Cardiac muscle cell (in vitro differentiated cells and primary cell): ENCODE data around the gene HES5. TPM values are rescaled to one million over a fixed set of nuclear protein-coding genes. Genes with fewer than 3 reads are reported as not detected.
A peak's percentile ranks its signal among the peaks of the same experiment; 100 is the strongest.

Source experiments
- DNase-seq, 2 donors: peaks; one replicate each; pipeline versions ENCODE4 v3.0.0 to v3.0.0-alpha.2; 2010 to 2017; ENCODE audit warnings: low read depth in 1 of 2, low spot score in 1 of 2
- H3K27ac ChIP-seq: fragments of 200-600 bp; sonication (generic); 2 replicates; pipeline ENCODE4 v1.5.1; 2016
- H3K27me3 ChIP-seq: fragments of 200-600 bp; sonication (generic); 2 replicates; pipeline ENCODE4 v1.6.0; 2016; ENCODE audit warnings: control low read depth
- H3K36me3 ChIP-seq: fragments of 200-600 bp; sonication (generic); 2 replicates; pipeline ENCODE4 v1.5.1; 2016; ENCODE audit warnings: control low read depth
- H3K4me1 ChIP-seq: fragments of 200-600 bp; sonication (generic); 2 replicates; pipeline ENCODE4 v1.8.1; 2017; ENCODE audit warnings: low read depth, mild to moderate bottlenecking, mixed run types
- H3K4me3 ChIP-seq: fragments of 200-600 bp; sonication (generic); 2 replicates; pipeline ENCODE4 v1.5.1; 2016; ENCODE audit warnings: mild to moderate bottlenecking
- H3K9me3 ChIP-seq: fragments of 200-600 bp; sonication (generic); 2 replicates; pipeline ENCODE4 v1.5.1; 2017; ENCODE audit warnings: low read depth, mild to moderate bottlenecking, control low read depth
- polyA plus RNA-seq: library from polyadenylated mRNA; unstranded; fragments of >200 nt; fragmentation: Nextera tagmentation; extraction: Ambion mirVana; gene quantifications from 2 replicates; pipeline ENCODE4 v1.2.1, GENCODE V29; 2016
- total RNA-seq: library from RNA; depleted of rRNA; stranded (reverse); fragments of >200 nt; gene quantifications from 2 replicates; pipeline ENCODE4 v1.2.3, GENCODE V29; 2016
- TF ChIP-seq, protein P1 (sequence below): IDR thresholded peaks from 2 replicates; pipeline ENCODE4 v1.5.1; 2012; ENCODE audit warnings: low read depth, mild to moderate bottlenecking, low read length

HES5 gene
- total and polyA plus RNA-seq, 2 experiments from 2014 or later = not detected

DNA sequence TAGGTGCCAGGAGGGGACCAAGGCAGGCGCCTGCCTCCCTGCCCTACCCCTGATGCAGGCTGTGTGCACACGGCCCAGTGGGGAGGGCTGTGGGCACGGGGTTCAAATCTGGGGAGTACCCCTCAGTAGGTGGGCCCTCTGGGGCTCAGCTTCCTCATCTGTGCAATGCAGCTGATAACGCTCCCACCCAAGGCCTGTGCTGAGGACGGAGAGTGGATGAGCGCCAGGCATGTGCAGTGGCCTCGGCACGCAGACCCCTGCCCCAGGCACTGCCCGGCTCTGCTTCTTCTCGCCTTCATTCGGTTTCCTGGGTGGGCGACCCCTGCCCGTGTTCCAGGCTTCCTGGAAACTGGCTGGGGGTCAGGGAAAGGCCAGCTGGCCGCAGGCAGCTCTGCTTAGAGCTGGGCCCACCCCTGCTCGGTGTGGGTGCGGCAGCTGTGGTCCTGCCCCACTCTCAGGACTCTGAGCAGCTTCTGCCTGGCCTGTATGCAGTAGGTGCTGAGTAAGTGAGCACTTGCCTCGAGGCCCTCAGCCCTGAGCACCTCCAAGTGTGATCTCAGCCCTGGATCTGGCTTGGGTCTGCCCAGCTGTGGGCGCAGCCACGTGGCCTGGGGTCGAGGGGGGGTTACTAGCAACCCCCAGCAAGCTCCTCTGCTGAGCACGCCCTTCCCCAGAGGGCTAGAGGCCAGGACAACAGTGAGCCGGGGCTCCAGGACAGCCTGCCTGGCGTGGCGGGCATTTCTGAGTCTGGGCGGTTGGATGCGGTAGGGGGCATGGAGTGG lies 14.2 kb upstream of the HES5 start:
- Histone ChIP-seq H3K4me3 (no peak overlapping the region), H3K36me3 (no peaks in the 10 kb centered on the region), H3K27me3 (peaks cover 11% of the 10 kb centered on the region), H3K4me1 (peaks cover 35% of the 10 kb centered on the region), H3K9me3 (no peaks in the 10 kb centered on the region), H3K27ac (peak overlapping the region; percentile 91)
- TF ChIP-seq, protein P1, sequence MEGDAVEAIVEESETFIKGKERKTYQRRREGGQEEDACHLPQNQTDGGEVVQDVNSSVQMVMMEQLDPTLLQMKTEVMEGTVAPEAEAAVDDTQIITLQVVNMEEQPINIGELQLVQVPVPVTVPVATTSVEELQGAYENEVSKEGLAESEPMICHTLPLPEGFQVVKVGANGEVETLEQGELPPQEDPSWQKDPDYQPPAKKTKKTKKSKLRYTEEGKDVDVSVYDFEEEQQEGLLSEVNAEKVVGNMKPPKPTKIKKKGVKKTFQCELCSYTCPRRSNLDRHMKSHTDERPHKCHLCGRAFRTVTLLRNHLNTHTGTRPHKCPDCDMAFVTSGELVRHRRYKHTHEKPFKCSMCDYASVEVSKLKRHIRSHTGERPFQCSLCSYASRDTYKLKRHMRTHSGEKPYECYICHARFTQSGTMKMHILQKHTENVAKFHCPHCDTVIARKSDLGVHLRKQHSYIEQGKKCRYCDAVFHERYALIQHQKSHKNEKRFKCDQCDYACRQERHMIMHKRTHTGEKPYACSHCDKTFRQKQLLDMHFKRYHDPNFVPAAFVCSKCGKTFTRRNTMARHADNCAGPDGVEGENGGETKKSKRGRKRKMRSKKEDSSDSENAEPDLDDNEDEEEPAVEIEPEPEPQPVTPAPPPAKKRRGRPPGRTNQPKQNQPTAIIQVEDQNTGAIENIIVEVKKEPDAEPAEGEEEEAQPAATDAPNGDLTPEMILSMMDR = no peak
- no peak for DNase-seq

GRCh38 chr1:2543543-2544092 lies 13.6 kb upstream of the HES5 start:
- TF ChIP-seq, protein P1 = no peak
- peak in 1 of 2 donors; percentile 46 for DNase-seq
- Histone ChIP-seq H3K36me3 (no peaks in the 10 kb centered on the region), H3K27me3 (peaks cover 15% of the 10 kb centered on the region), H3K9me3 (no peaks in the 10 kb centered on the region), H3K27ac (peak overlapping the region; percentile 91), H3K4me1 (peaks cover 35% of the 10 kb centered on the region), H3K4me3 (no peak overlapping the region)

- Histone ChIP-seq H3K36me3 (no peaks in the 10 kb centered on the region), H3K27me3 (peaks cover 25% of the 10 kb centered on the region), H3K9me3 (no peaks in the 10 kb centered on the region), H3K27ac (no peak overlapping the region), H3K4me1 (peaks cover 35% of the 10 kb centered on the region), H3K4me3 (no peak overlapping the region)
- TF ChIP-seq, protein P1 = no peak
- DNase-seq = no peak
Measured at GRCh38 chr1:2542246-2542915, 12.3 kb upstream of the HES5 start.

DNA sequence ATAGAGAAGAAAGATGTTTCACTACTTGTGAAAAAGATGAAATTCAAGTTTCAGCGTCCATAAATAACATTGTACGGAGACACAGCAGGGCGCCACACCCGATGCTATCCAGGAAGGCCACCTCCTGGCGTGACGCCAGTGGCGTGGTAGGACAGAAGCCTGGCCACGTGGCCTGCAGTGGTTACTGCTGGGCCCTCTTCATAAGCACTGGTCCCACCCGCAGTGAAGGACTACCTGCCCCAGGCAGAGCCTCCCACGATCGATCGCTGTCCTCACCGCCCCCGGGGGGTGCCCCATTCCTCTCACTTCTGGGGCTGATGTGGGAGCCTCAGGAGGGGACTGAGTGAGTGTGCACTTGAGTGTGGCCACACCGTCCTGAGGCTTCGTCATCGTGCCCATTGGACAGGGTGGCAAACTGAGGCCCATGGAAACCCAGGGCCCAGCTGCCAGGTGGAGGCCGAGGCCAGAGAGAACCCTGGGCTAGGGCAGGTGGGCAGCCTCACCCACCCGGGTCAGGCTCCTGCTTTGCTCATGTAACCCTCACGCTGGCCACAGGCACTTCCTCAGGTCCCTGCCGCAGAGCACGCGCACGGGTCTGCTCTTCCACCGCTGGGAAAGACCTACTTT lies 11.7 kb upstream of the HES5 start:
- peaks cover 33% of the 10 kb centered on the region for H3K4me1 ChIP-seq
- no peaks in the 10 kb centered on the region for H3K36me3 ChIP-seq
- H3K9me3 ChIP-seq = no peaks in the 10 kb centered on the region
- H3K4me3 ChIP-seq = no peak overlapping the region
- no peak for DNase-seq
- H3K27ac ChIP-seq = no peak overlapping the region
- TF ChIP-seq, protein P1 = no peak
- H3K27me3 ChIP-seq = peaks cover 31% of the 10 kb centered on the region

DNA sequence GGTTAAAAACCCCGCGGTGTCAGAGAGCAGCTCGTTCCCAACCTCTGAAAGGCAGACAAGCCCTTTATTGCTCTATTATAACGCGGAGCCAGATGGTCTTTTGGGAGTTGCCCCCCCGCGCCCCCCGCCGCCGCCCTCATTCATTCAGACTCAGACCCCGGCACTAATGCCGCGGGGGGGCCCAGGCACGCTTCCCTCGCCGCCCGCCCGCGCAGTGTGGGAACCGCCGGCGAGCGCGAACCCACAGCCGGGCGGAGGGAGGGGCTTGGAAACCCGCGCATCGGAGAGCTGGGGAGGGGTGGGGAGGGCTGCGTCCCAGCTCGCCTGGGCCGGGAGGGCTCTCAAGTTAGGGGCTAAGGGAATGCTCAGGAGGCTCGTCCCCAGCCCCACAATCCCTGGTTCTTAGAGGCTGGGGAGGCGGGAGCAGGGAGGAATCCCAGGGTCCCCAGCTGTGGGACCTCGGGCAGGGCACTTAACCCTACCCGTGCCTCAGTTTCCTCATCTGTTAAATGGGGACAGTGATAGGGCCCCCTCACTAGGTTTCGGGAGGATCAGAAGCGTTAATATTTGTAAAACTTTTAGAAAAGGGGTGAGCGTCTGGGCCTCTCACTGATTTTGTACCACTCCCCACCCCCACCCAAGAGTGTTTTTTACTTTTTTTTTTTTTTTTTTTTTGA lies 10.9 kb upstream of the HES5 start:
- no peaks in the 10 kb centered on the region for H3K9me3 ChIP-seq
- H3K36me3 ChIP-seq = no peaks in the 10 kb centered on the region
- no peak overlapping the region for H3K27ac ChIP-seq
- H3K4me3 ChIP-seq = no peak overlapping the region
- peaks cover 39% of the 10 kb centered on the region for H3K27me3 ChIP-seq
- peak in 1 of 2 donors; percentile 27 for DNase-seq
- TF ChIP-seq, protein P1 = no peak
- peaks cover 27% of the 10 kb centered on the region for H3K4me1 ChIP-seq
